Endothelial cell (in vitro differentiated cells): ENCODE data around the gene SS18L1. TPM values are rescaled to one million over a fixed set of nuclear protein-coding genes. Genes with fewer than 3 reads are reported as not detected.

Experiments
- DNase-seq: peaks from one replicate; pipeline ENCODE4 v3.0.0; 2021; ENCODE audit warnings: low spot score
- H3K27ac Mint-ChIP-seq: one replicate; pipeline ENCODE4 v1.8.0; 2021; ENCODE audit warnings: mixed read lengths, inconsistent platforms; ENCODE audit not compliant: unreplicated experiment
- H3K27me3 Mint-ChIP-seq: one replicate; pipeline ENCODE4 v1.8.0; 2021; ENCODE audit warnings: mild to moderate bottlenecking, moderate library complexity, mixed read lengths, inconsistent platforms; ENCODE audit not compliant: unreplicated experiment
- H3K36me3 Mint-ChIP-seq: one replicate; pipeline ENCODE4 v1.8.0; 2021; ENCODE audit warnings: mild to moderate bottlenecking, low read depth, mixed read lengths, inconsistent platforms; ENCODE audit not compliant: unreplicated experiment
- H3K4me1 Mint-ChIP-seq: one replicate; pipeline ENCODE4 v1.8.0; 2021; ENCODE audit warnings: mild to moderate bottlenecking, mixed read lengths, inconsistent platforms; ENCODE audit not compliant: unreplicated experiment
- H3K4me3 Mint-ChIP-seq: one replicate; pipeline ENCODE4 v1.8.0; 2021; ENCODE audit warnings: mild to moderate bottlenecking, mixed read lengths, inconsistent platforms; ENCODE audit not compliant: unreplicated experiment
- H3K9me3 Mint-ChIP-seq: one replicate; pipeline ENCODE4 v1.8.0; 2021; ENCODE audit warnings: mixed read lengths, inconsistent platforms; ENCODE audit not compliant: unreplicated experiment
- CTCF ChIP-seq: fragments of 200-600 bp; sonication (generic); IDR thresholded peaks from one replicate; pipeline ENCODE4 v1.5.0; 2021; ENCODE audit warnings: antibody characterized with exemption; ENCODE audit not compliant: unreplicated experiment
- total RNA-seq: library from RNA; stranded (reverse); fragmentation: NEBNext Ultra II Directional; extraction: Animal tissue kit (Norgen Biotek cat#: 25700); gene quantifications from one replicate; pipeline ENCODE4 v1.2.1, GENCODE V29; 2021; ENCODE audit not compliant: unreplicated experiment

Gene SS18L1
- total RNA-seq, 1 donor from 2014 or later: 17.5 TPM

GRCh38 chr20:62126141-62126540 is 17.4 kb upstream of the SS18L1 start:
- peaks cover 2% of the 10 kb centered on the region for H3K4me1 Mint-ChIP-seq
- no peak overlapping the region for H3K4me3 Mint-ChIP-seq
- H3K27ac Mint-ChIP-seq: no peak overlapping the region
- no peaks in the 10 kb centered on the region for H3K9me3 Mint-ChIP-seq
- no peak for TF ChIP-seq CTCF
- H3K27me3 Mint-ChIP-seq: peaks cover 3% of the 10 kb centered on the region
- peaks cover 37% of the 10 kb centered on the region for H3K36me3 Mint-ChIP-seq
- no peak for DNase-seq

GRCh38 chr20:62127799-62128198 is 15.8 kb upstream of the SS18L1 start:
- H3K4me1 Mint-ChIP-seq: no peaks in the 10 kb centered on the region
- H3K9me3 Mint-ChIP-seq: no peaks in the 10 kb centered on the region
- no peak overlapping the region for H3K27ac Mint-ChIP-seq
- peaks cover 46% of the 10 kb centered on the region for H3K36me3 Mint-ChIP-seq
- H3K4me3 Mint-ChIP-seq: no peak overlapping the region
- no peak for DNase-seq
- H3K27me3 Mint-ChIP-seq: peaks cover 4% of the 10 kb centered on the region
- TF ChIP-seq CTCF: no peak

GRCh38 chr20:62128502-62128901 is 15.1 kb upstream of the SS18L1 start:
- Mint-ChIP-seq H3K4me3 (no peak overlapping the region), H3K27me3 (peaks cover 4% of the 10 kb centered on the region), H3K36me3 (peaks cover 46% of the 10 kb centered on the region), H3K9me3 (no peaks in the 10 kb centered on the region), H3K27ac (no peak overlapping the region), H3K4me1 (no peaks in the 10 kb centered on the region)
- no peak for TF ChIP-seq CTCF
- no peak for DNase-seq

- H3K27me3 Mint-ChIP-seq: peaks cover 4% of the 10 kb centered on the region
- H3K4me3 Mint-ChIP-seq: peak overlapping the region; percentile 56
- no peaks in the 10 kb centered on the region for H3K9me3 Mint-ChIP-seq
- H3K4me1 Mint-ChIP-seq: no peaks in the 10 kb centered on the region
- no peak overlapping the region for H3K27ac Mint-ChIP-seq
- H3K36me3 Mint-ChIP-seq: peaks cover 38% of the 10 kb centered on the region
- TF ChIP-seq CTCF: no peak
- DNase-seq: no peak
These were observed 13.6 kb upstream of the SS18L1 start for GRCh38 chr20:62129731-62130531.

- TF ChIP-seq CTCF: no peak
- H3K4me1 Mint-ChIP-seq: no peaks in the 10 kb centered on the region
- DNase-seq: no peak
- H3K36me3 Mint-ChIP-seq: peaks cover 48% of the 10 kb centered on the region
- peak overlapping the region; percentile 20 for H3K4me3 Mint-ChIP-seq
- H3K27ac Mint-ChIP-seq: no peak overlapping the region
- no peaks in the 10 kb centered on the region for H3K9me3 Mint-ChIP-seq
- H3K27me3 Mint-ChIP-seq: peaks cover 3% of the 10 kb centered on the region
These were observed 11.8 kb upstream of the SS18L1 start for GRCh38 chr20:62131560-62132320.
